ENCODE results near the gene FHIT.

DNA sequence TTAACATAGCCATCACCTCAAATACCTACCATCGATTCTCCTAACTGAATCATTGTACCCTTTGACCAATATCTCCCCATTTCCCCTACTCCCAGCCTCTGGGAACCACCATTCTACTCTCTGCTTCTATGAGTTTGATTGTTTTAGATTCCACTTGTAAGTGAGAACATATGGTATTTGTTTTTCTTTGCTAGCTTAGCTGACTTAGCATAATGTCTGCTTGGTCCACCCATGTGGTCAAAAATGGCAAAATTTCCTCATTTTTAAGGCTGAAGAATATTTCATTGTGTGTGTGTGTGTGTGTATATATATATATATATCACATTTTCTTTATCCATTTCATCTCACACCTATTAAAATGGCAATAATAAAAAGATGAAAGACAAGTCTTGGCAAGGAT lies 469.3 kb downstream of the FHIT start:
- TF ChIP-seq EP300 (IDR thresholded peaks at IDR 0.05), result no peak
- TF ChIP-seq, protein P1, sequence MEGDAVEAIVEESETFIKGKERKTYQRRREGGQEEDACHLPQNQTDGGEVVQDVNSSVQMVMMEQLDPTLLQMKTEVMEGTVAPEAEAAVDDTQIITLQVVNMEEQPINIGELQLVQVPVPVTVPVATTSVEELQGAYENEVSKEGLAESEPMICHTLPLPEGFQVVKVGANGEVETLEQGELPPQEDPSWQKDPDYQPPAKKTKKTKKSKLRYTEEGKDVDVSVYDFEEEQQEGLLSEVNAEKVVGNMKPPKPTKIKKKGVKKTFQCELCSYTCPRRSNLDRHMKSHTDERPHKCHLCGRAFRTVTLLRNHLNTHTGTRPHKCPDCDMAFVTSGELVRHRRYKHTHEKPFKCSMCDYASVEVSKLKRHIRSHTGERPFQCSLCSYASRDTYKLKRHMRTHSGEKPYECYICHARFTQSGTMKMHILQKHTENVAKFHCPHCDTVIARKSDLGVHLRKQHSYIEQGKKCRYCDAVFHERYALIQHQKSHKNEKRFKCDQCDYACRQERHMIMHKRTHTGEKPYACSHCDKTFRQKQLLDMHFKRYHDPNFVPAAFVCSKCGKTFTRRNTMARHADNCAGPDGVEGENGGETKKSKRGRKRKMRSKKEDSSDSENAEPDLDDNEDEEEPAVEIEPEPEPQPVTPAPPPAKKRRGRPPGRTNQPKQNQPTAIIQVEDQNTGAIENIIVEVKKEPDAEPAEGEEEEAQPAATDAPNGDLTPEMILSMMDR (IDR thresholded peaks at IDR 0.05), result no peak
